DND-41 (cell line): Measurements from ENCODE around the gene CIT.

Experiments
- ATAC-seq: fragments of 200-7000 bp; cut with Tn5 transposase; 3 replicates; pipeline ENCODE4 v1.9.1; 2021; ENCODE audit warnings: low read depth; ENCODE audit not compliant: insufficient read depth
- DNase-seq: peaks from one replicate; pipeline ENCODE4 v3.0.0-alpha.2; 2020
- H2AFZ ChIP-seq: 2 replicates; pipeline ENCODE4 v1.6.0; 2012; ENCODE audit warnings: low read depth, low read length
- H3K27ac ChIP-seq: 2 replicates; pipeline ENCODE4 v1.5.1; 2012; ENCODE audit warnings: low read length, inconsistent platforms
- H3K27me3 ChIP-seq: fragments of 200-600 bp; sonication (generic); 2 replicates; pipeline ENCODE4 v1.6.0; 2012; ENCODE audit warnings: low read length, mild to moderate bottlenecking, inconsistent platforms; ENCODE audit not compliant: insufficient read depth, poor library complexity
- H3K36me3 ChIP-seq: 2 replicates; pipeline ENCODE4 v1.5.1; 2012; ENCODE audit warnings: low read length, inconsistent platforms; ENCODE audit not compliant: insufficient read depth
- H3K4me1 ChIP-seq: 2 replicates; pipeline ENCODE4 v1.5.1; 2012; ENCODE audit warnings: mild to moderate bottlenecking, low read length; ENCODE audit not compliant: insufficient read depth
- H3K4me2 ChIP-seq: 2 replicates; pipeline ENCODE4 v1.6.0; 2012; ENCODE audit warnings: mild to moderate bottlenecking, moderate library complexity, low read length, inconsistent platforms; ENCODE audit not compliant: insufficient read depth
- H3K4me3 ChIP-seq, 2 experiments: fragments of 200-600 bp in 1 of 2; shearing (Covaris generic) in 1 of 2; 2 replicates each; pipeline ENCODE4 v1.5.1; 2012 to 2016; ENCODE audit warnings: inconsistent platforms in 2 of 2, low read length in 2 of 2, mild to moderate bottlenecking in 2 of 2, low read depth in 1 of 2, moderate library complexity in 1 of 2
- H3K79me2 ChIP-seq: 2 replicates; pipeline ENCODE4 v1.6.0; 2012; ENCODE audit warnings: low read length, inconsistent platforms; ENCODE audit not compliant: insufficient read depth
- H3K9ac ChIP-seq: 2 replicates; pipeline ENCODE4 v1.6.0; 2012; ENCODE audit warnings: low read depth, mild to moderate bottlenecking, inconsistent platforms, low read length, moderate library complexity
- H3K9me3 ChIP-seq: 2 replicates; pipeline ENCODE4 v1.5.1; 2012; ENCODE audit warnings: low read length, moderate library complexity, mild to moderate bottlenecking, inconsistent platforms; ENCODE audit not compliant: insufficient read depth, severe bottlenecking
- H4K20me1 ChIP-seq: 2 replicates; pipeline ENCODE4 v1.6.0; 2012; ENCODE audit warnings: low read length; ENCODE audit not compliant: insufficient read depth
- EZH2 ChIP-seq: IDR thresholded peaks from 3 replicates; pipeline ENCODE4 v1.6.1; 2012; ENCODE audit warnings: borderline replicate concordance, low read depth, mild to moderate bottlenecking, moderate library complexity, low read length, inconsistent platforms; ENCODE audit not compliant: severe bottlenecking
- TF ChIP-seq, protein P1 (sequence below): IDR thresholded peaks from 2 replicates; pipeline ENCODE4 v1.5.1; 2012; ENCODE audit warnings: borderline replicate concordance, low read length, moderate library complexity, mild to moderate bottlenecking; ENCODE audit not compliant: poor library complexity, severe bottlenecking; ENCODE audit errors: extremely low read depth

CIT gene

DNA sequence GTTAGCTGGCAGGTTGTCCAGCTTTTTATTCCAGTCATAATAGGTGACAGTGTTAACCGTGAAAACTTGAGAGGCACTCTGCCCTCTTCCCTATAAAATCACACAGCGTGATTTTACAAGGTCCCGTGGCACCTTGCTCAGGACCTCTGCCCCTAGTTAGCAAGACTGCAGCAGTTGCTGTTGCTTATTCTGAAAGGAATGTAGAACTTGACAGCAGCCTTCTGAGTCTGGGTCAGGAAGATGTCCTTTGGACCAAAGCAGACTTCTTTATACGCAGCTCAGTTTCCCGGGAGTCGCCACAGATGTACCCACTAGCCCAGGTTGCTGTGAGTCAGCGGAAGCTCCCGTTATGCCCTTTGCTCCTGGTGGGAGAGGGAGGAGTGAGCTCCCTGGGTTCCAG, 196.0 kb downstream of the CIT start:
- H3K79me2 ChIP-seq: no peaks in the 10 kb centered on the region
- H3K4me1 ChIP-seq: no peaks in the 10 kb centered on the region
- no peak for DNase-seq
- no peak for ATAC-seq
- H3K9me3 ChIP-seq: no peaks in the 10 kb centered on the region
- H3K27ac ChIP-seq: no peak overlapping the region
- TF ChIP-seq EZH2: no peak
- TF ChIP-seq, protein P1, sequence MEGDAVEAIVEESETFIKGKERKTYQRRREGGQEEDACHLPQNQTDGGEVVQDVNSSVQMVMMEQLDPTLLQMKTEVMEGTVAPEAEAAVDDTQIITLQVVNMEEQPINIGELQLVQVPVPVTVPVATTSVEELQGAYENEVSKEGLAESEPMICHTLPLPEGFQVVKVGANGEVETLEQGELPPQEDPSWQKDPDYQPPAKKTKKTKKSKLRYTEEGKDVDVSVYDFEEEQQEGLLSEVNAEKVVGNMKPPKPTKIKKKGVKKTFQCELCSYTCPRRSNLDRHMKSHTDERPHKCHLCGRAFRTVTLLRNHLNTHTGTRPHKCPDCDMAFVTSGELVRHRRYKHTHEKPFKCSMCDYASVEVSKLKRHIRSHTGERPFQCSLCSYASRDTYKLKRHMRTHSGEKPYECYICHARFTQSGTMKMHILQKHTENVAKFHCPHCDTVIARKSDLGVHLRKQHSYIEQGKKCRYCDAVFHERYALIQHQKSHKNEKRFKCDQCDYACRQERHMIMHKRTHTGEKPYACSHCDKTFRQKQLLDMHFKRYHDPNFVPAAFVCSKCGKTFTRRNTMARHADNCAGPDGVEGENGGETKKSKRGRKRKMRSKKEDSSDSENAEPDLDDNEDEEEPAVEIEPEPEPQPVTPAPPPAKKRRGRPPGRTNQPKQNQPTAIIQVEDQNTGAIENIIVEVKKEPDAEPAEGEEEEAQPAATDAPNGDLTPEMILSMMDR: no peak
- H3K4me3 ChIP-seq: no peak overlapping the region
- H3K9ac ChIP-seq: no peak overlapping the region
- no peak overlapping the region for H3K4me2 ChIP-seq
- H2AFZ ChIP-seq: no peak overlapping the region
- H3K36me3 ChIP-seq: peaks cover 66% of the 10 kb centered on the region
- H4K20me1 ChIP-seq: peaks cover 9% of the 10 kb centered on the region
- H3K27me3 ChIP-seq: no peaks in the 10 kb centered on the region

DNA sequence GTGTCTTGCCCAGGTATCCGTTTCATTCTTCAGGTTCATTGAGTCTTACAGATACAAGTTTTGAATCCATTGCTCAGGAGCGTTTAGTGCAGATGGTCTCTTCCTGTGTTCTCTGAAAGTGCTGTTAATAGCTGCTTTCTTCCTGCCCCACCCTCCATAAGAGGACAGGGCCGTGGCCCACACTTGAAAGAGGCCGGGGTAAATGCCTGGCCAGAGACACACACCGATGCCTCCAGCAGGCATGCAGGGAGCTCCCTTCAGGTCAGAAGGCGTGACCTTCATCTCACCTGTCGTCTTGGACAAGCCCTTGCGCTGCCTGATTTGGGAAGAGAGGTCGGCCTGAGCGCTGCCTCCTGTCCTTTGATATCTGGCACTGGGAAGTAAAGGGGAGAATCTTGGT, 197.6 kb downstream of the CIT start:
- H3K36me3 ChIP-seq: peaks cover 74% of the 10 kb centered on the region
- no peaks in the 10 kb centered on the region for H3K9me3 ChIP-seq
- no peaks in the 10 kb centered on the region for H3K79me2 ChIP-seq
- H2AFZ ChIP-seq: no peak overlapping the region
- no peaks in the 10 kb centered on the region for H3K27me3 ChIP-seq
- H3K4me3 ChIP-seq: no peak overlapping the region
- TF ChIP-seq, protein P1: no peak
- TF ChIP-seq EZH2: no peak
- H3K4me2 ChIP-seq: no peak overlapping the region
- no peak overlapping the region for H3K9ac ChIP-seq
- DNase-seq: no peak
- H3K27ac ChIP-seq: no peak overlapping the region
- peaks cover 9% of the 10 kb centered on the region for H4K20me1 ChIP-seq
- no peak for ATAC-seq
- no peaks in the 10 kb centered on the region for H3K4me1 ChIP-seq

DNA sequence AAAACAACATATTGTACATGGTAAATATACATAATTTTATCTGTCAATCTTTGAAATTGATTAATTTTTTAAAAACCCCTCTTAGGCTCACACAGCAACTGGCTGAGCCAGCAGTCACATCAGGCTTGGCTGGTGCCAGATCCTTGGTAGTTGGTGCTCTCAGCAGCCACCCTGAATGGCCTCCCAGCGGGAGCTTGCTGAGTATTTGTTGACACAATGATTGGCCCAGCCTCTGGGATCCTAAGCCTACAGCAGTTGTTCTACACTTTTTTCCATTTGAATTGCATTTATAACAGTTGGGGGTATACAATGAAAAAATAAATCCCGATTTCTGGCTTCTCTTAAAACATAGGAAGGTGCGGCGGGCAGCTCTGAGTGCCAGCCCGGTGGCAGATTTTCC, 198.0 kb downstream of the CIT start:
- no peaks in the 10 kb centered on the region for H3K27me3 ChIP-seq
- H3K79me2 ChIP-seq: no peaks in the 10 kb centered on the region
- H3K4me2 ChIP-seq: no peak overlapping the region
- H3K27ac ChIP-seq: no peak overlapping the region
- H3K4me3 ChIP-seq: no peak overlapping the region
- H2AFZ ChIP-seq: no peak overlapping the region
- no peaks in the 10 kb centered on the region for H3K9me3 ChIP-seq
- H3K4me1 ChIP-seq: no peaks in the 10 kb centered on the region
- no peak for TF ChIP-seq EZH2
- TF ChIP-seq, protein P1: no peak
- no peak for DNase-seq
- peaks cover 78% of the 10 kb centered on the region for H3K36me3 ChIP-seq
- H3K9ac ChIP-seq: no peak overlapping the region
- H4K20me1 ChIP-seq: peaks cover 9% of the 10 kb centered on the region
- ATAC-seq: no peak

DNA sequence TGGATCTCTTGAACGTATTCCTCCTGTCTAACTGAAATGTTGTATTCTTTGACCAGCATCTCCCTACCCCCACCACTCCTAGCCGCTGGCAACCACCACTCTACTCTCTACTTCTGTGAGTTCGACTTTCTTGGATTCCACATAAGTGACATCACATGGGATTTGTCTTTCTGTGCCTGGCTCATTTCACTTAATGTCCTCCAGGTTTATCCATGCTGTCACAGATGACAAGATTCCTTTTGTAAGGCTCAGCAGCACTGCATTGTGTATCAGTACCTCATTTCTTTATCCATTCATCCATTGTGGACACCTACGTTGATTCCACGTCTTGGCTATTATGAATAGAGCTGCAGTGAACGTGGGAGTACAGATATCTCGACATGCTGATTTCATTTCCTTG, 198.7 kb downstream of the CIT start:
- H3K4me3 ChIP-seq: no peak overlapping the region
- no peaks in the 10 kb centered on the region for H3K4me1 ChIP-seq
- H4K20me1 ChIP-seq: peaks cover 12% of the 10 kb centered on the region
- H3K4me2 ChIP-seq: no peak overlapping the region
- H2AFZ ChIP-seq: no peak overlapping the region
- H3K36me3 ChIP-seq: peaks cover 85% of the 10 kb centered on the region
- ATAC-seq: no peak
- H3K27me3 ChIP-seq: no peaks in the 10 kb centered on the region
- no peaks in the 10 kb centered on the region for H3K79me2 ChIP-seq
- no peaks in the 10 kb centered on the region for H3K9me3 ChIP-seq
- no peak for DNase-seq
- no peak overlapping the region for H3K27ac ChIP-seq
- H3K9ac ChIP-seq: no peak overlapping the region
- TF ChIP-seq, protein P1: no peak
- no peak for TF ChIP-seq EZH2
